Placental pericyte (primary cell): ENCODE results near the gene TMEM176A. TPM values are rescaled to one million over a fixed set of nuclear protein-coding genes. Genes with fewer than 3 reads are reported as not detected.

Source experiments
- total RNA-seq: library from RNA; depleted of rRNA; stranded (reverse); fragments of >200 nt; gene quantifications from 2 replicates; pipeline ENCODE4 v1.2.3, GENCODE V29; 2012

Gene TMEM176A
- not detected in 2 replicates for total RNA-seq

GRCh38 chr7:150800581-150801241, at the start of gene TMEM176A:
Gene TMEM176A, plus strand, starts transcription at chr7:150800769. Its CDS starts 782 bp downstream, at chr7:150801551.

GRCh38 chr7:150799741-150800580, 608 bp upstream of the TMEM176A start, which contains the start of gene TMEM176B:
Gene TMEM176B, minus strand, starts transcription at chr7:150800364. Its CDS starts 3,795 bp downstream, at chr7:150796569.

GRCh38 chr7:150852371-150852905, 51.9 kb downstream of the TMEM176A start, which contains the start of gene AOC1:
Gene AOC1, plus strand, starts transcription at chr7:150852517. Its CDS starts 3,954 bp downstream, at chr7:150856471.

Other genes starting within 250 kb of the TMEM176A start
- 0.14 TPM in 1 of 2 replicates, not detected in the other for gene GIMAP4, start 233.4 kb upstream of the TMEM176A start, total RNA-seq
- 0.14 TPM in 1 of 2 replicates, not detected in the other for gene GIMAP6, start 168.4 kb upstream of the TMEM176A start, total RNA-seq
- gene GIMAP2, start 115.1 kb upstream of the TMEM176A start, total RNA-seq: 0.66 and 0.72 TPM in 2 replicates
- gene GIMAP1, start 84.2 kb upstream of the TMEM176A start, total RNA-seq: not detected in 2 replicates
- gene GIMAP5, start 63.4 kb upstream of the TMEM176A start, total RNA-seq: 0.14 TPM in 1 of 2 replicates, not detected in the other
- 0.29 TPM in 1 of 2 replicates, not detected in the other for gene TMEM176B, start 405 bp upstream of the TMEM176A start, total RNA-seq
- not detected in 2 replicates for gene AOC1, start 51.7 kb downstream of the TMEM176A start, total RNA-seq
- 0.22 TPM in 1 of 2 replicates, not detected in the other for gene KCNH2, start 177.6 kb downstream of the TMEM176A start, total RNA-seq
- 4.6 and 4.7 TPM in 2 replicates for gene NOS3, start 190.2 kb downstream of the TMEM176A start, total RNA-seq
- not detected in 2 replicates for gene ATG9B, start 223.7 kb downstream of the TMEM176A start, total RNA-seq
- 39.4 and 51.7 TPM in 2 replicates for gene ABCB8, start 227.7 kb downstream of the TMEM176A start, total RNA-seq
- 0.44 TPM in 1 of 2 replicates, not detected in the other for gene ASIC3, start 247.8 kb downstream of the TMEM176A start, total RNA-seq